Ovary (tissue), 3 donors: ENCODE measurements around the gene LRP8.

Experiments
- POLR2A ChIP-seq: fragments of 450-650 bp; IDR thresholded peaks from one replicate; pipeline ENCODE4 v1.6.1; 2017; ENCODE audit warnings: antibody characterized with exemption, mild to moderate bottlenecking, moderate library complexity
- TF ChIP-seq, protein P1 (sequence below), 3 donors: fragments of 450-650 bp in 2 of 3; fragments of 200-600 bp in 1 of 3; IDR thresholded peaks; one replicate each; pipeline versions ENCODE4 v1.5.1 to v1.8.0; 2016 to 2022; ENCODE audit warnings: antibody characterized with exemption in 3 of 3, mild to moderate bottlenecking in 1 of 3
- donor health status: DM: no; HTN: no; CAD: no.

DNA sequence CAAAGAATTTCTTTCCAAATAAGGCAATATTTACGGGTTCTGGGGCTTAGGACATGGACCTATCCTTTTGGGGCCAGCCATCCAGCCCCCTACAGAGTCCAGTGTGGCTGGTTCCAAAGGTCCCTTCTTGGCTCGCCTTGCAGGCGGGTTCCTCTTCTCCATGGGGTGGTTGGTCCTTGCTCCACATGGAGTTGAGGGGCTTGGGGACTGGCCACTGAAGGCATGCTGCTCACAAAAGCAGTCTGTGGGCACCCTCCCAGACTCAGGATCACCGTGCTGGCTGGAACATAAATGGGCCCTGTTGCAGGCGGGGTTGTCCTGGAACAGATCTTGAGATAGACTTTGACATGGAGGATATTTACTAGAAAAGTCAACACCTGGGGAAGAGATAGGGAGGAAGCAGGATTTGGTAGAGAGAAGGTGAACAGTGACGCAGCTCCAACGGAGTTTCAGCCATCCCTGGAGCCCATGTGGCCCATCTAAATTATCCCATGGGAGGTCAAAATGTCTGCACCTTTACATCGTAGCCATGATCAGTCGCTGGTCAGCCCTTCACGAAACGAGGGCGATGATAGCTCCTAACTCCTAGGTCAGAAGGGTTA is 39.1 kb upstream of the LRP8 start:
- TF ChIP-seq, protein P1, sequence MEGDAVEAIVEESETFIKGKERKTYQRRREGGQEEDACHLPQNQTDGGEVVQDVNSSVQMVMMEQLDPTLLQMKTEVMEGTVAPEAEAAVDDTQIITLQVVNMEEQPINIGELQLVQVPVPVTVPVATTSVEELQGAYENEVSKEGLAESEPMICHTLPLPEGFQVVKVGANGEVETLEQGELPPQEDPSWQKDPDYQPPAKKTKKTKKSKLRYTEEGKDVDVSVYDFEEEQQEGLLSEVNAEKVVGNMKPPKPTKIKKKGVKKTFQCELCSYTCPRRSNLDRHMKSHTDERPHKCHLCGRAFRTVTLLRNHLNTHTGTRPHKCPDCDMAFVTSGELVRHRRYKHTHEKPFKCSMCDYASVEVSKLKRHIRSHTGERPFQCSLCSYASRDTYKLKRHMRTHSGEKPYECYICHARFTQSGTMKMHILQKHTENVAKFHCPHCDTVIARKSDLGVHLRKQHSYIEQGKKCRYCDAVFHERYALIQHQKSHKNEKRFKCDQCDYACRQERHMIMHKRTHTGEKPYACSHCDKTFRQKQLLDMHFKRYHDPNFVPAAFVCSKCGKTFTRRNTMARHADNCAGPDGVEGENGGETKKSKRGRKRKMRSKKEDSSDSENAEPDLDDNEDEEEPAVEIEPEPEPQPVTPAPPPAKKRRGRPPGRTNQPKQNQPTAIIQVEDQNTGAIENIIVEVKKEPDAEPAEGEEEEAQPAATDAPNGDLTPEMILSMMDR (IDR thresholded peaks at IDR 0.05): no peak
- no peak for TF ChIP-seq POLR2A
